HG02938 (cell line): Measurements from ENCODE around the gene KDM4B.
"Not testable (repeated sequence)": the region's sequence is repeated elsewhere in the genome, so short reads cannot be mapped to it uniquely, and the experiment has no call there.

Experiments
- ATAC-seq: cut with Tn5 transposase; IDR thresholded peaks from one replicate; pipeline ENCODE4 v1.9.1; 2021; ENCODE audit warnings: mild to moderate bottlenecking, moderate library complexity; ENCODE audit not compliant: unreplicated experiment

Gene KDM4B

DNA sequence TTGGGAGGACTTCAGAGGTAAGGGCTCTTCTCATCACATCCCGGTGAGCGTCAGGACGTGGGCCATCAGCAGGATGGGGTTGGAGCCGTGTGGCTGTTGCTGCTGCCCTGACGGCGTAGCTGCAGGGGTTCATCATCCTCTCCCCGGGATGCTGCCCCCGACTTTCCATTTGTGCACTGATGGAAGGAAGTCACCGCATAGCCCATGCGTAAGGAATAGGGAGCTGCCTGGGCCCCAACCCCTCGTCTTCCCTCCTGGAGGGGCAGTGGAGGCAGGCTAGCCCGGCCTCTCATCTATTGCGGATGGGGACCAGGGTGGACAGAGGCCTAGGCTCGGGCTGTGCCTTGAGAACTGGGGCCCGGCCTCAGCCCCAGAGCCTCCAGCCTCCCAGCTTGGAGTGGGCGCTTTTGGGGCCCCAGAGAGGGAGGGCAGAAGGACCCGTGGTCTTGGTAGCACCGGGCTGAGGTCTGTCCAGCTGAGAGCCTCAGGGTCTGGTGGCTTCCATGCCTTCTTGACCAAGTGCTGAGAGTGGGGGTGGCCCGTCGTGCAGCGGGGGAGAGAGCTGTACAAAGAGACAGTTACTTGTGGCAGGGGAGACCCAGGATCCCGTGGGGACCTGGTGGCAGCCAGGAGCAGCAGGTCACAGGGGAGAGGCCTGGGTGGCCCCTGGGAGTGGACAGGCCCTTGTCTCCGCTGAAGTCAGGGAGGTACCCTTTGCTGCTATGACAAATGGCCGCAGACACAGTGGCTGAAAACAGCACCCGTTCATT lies 44.0 kb downstream of the KDM4B start:
- no peak for ATAC-seq

DNA sequence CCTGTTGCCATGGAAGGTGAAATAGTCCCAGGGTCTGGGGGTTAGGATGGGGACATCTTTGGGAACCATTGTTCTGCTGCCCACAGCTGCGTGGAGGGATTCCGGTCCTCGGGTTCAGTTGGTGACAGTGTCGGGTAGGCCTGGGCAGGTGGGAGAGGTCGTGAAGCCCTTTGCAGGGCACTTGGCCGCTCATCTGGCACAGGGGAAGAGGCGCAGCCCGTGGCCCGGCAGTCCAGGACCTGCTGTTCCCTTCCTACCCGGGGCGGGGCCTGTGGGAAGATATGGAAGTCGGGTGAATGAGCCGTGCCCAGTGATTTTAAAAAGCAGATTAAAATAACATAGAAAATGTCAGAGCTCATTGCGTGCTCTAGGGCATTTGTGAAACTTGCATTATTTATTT lies 44.8 kb downstream of the KDM4B start:
- no peak for ATAC-seq

DNA sequence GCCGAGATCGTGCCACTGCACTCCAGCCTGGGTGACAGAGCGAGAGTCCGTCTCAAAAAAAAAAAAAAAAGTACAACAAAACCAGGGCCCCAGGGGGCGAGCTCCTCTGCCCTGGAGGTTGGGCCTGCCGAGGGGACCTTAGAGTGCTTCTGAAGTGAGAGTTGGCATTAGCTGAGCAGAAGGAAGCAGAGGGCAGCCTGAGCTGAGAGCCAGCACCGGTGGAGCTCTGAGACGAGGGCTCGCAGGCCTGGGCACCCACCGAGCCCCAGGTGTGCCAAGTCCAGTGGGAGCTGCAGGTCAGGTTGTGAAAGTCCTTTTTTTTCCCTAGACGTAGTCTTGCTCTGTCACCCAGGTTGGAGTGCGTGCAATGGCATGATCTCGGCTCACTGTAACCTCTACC lies 46.0 kb downstream of the KDM4B start:
- ATAC-seq: no peak

DNA sequence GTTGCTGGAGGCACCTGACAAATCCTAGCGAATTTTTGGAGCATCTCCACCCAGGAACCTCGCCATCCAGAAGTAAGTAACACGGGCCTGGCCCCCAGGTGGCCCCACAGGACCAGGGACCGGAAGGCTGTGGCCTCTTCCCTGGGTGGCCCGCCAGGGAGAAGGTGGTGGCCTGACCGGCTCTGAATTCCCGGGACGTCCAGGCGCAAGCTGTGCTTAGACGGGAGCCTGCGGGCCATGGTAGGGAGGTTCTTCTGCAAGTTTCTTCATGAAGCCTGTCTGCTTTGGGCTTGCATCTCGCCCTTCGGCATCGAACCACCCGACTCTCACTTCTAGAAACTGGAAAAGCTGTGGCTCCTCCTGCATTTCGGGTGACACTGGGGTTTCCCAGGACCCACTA lies 47.4 kb downstream of the KDM4B start:
- no peak for ATAC-seq

DNA sequence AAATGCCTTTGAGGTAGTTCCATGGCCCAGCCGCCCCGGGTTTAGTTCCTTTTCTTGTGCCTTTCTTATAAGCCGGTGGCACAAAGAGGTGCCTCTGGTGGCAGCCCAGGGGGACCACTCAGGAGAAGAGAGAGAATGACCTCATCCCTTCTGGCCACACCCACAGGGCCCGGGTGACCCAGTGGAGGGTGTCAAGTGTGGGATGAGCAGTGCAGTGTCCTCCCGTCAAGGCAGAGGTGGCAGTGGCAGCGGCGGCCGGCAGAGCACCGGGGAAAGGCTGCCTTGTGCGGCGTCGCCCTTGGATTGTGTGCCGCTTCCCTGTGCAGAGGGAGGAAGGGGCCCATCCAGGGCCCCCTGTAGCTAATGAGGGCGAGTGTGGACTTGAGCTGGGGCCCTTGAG lies 47.9 kb downstream of the KDM4B start:
- no peak for ATAC-seq

DNA sequence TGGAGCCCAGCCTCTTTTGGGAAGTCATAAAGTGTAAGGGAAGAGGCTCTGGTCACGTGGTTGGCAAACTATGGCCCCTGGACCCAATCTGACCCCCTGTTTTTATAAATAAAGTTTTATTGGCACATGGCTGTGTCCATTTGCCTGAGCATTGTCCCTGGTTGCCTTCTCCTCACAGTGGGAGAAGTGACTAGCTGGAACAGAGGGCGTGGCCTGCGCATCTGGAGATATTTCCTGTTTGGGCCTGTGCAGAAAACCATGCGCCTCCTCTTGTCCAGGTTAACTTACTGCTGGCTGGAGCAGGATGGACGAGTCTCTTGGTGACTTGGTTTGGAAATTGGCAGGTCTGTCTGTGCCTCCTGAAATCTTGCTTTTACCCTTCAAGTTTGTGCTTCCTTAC lies 48.3 kb downstream of the KDM4B start:
- no peak for ATAC-seq

DNA sequence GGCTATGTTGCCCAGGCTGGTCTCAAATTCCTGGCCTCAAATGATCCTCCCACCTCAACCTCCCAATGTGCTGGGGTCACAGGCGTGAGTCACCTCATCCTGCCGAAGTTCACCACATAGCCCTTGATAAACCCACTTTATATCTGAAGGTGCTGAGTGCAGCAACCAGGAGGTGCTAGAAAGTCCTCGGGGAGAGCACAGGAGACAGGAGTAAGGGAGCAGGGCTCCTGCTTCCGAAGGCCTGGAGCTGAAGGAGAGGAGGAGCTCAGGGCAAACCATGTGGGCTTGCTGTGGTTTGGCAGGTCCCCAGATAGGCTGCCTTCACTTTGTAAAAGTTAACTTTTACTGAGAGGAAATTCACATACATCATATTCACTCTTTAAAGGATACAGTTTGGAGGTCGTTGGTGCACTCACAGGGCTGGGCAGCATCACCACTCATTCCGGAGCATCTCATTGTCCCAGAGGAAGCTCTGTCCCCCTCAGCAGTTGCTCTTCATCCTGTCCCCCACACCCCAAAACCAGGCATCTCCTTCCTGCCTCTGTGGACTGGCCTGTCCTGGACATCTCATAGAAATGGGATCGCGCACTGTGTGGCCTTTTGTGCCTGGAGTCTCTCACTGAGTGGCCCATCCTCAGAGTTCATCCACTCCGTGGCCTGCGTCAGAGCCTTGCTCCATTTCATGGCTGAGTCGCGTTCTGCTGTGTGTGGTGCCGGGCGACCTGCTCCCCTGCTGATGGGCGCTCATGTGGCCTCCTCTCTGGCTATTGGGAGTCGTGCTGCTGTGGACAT lies 49.5 kb downstream of the KDM4B start:
- ATAC-seq: no peak

DNA sequence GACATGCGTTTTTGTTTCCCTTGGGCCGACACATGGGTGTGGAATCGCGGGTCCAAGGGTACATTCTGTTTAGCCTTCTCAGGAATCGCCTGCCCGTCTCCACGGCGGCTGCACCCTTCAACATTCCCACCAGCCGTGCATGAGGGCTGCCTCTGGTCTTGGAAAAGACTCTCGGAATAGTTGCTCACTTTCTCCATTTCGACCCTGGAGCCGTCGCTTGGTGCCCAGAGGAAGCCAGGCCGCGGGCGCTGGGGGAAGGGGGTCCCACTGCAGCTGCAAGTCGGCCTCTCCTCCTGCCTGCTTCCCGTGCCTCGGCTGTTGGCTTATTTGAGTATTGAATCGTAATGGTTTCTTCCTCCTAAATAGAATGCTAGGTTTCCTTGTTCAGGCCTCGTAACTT lies 51.5 kb downstream of the KDM4B start:
- no peak for ATAC-seq

DNA sequence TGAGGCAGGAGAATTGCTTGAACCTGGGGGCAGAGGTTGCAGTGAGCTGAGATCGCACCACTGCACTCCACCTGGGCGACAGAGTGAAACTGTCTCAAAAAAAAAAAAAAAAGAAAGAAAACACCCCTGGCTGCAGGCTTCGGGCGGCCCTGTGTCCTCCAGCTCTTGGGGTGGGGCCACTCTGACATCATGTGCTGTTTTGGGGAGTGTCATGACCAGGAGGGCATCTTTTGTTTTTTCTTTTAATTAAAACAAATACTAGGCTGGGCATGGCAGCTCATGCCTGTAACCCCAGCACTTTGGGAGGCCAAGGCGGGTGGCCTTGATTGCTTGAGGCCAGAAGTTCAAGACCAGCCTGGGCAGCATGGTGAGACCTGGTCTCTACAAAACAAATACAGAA lies 52.1 kb downstream of the KDM4B start:
- no peak for ATAC-seq

DNA sequence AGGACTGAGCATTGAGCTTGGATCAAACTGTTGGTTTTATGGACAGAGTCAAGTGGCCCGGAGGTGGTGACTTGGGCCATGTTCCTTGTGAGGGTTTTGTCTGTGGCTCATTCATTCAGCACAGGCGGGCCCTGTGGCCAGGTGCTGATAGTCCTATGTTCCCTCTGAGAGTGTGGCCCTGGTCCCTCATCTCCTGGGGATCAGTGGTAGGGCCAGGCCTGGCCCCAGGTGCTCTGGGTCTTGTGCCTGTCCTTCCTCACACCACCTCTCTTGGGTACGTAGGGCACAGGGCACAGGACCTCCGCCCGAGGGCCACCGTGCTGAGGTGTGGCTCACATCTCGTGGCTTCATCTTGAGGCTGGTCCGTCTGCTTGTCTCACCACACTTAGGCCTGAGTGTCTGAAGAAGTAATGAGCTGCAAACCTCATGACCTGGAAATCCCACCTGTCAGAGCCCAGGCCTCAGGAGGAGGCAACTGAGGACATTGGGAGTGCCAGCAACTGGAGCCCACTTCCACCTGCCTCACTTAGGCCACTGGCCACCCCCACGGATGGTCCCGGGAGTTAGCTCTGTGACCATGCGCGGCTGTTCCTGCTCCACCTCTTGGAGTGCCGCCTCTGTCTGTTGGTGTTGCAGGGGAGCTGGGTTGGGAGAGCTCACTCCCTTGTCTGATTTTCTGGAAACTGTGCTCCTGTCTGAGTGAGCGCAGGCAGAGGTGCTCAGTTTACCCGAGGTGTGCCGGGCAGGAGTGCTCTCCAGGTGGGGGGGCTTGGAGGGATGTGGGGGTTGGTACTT lies 53.4 kb downstream of the KDM4B start:
- no peak for ATAC-seq

DNA sequence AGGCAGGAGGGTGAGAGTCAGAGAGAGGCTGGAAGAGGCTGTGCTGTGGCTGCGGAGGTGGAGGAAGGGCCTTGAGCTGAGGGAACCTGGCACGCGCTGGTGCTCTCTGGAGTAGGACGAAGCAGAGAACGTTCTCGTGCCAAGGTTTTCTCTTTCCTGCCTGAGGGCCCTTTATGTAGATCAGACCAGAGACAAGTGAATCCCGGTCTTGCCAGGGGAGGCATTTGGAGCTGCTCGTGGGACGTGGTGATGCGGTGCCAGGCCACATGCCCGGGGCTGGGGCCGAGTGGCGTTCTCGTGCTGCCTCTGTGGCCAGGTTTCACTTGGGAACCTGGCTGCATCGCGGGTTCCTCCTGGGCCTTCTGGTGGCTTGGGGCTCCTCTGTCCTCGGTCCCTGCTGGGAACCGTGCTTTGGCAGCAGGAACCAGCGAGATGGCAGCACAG lies 54.2 kb downstream of the KDM4B start:
- no peak for ATAC-seq

DNA sequence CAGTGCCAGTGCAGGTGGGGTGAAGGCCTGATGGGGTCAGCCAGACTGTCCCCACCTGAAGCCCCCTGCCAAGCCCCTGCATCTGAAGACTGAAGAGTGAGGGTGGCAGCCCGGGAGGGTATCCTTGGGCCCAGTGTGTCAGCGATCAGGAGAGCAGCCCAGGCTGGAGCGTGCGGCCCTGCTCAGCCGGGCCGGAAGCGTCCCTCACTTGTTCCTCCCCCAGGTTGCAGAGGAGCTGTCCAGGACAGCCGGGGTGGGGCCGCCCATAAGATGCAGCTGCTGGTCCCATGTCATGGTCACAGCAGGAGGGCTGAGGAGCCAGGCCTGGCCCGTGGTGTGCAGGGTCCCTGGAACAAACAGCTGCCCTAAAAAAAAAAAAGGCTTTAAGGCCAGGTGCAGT lies 55.4 kb downstream of the KDM4B start:
- no peak for ATAC-seq

DNA sequence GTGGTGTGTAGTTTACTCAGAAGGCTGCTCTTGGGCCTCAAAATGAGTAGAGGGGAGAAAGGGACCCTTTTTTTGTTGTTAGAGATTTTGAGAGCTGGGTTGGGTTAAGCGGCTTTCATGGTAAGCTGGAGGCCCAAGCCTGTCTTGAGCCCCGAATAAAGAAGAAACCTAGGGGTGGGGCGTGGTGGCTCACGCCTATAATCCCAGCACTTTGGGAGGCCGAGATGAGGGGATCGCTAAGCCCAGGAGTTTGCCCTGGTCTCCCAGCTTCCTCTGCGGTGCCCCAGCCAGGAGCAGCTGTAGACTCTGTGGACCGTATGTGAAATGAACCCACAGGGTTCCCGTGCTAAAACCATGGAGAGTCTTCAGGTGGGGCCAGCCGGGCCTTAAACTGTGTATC lies 56.1 kb downstream of the KDM4B start:
- no peak for ATAC-seq

DNA sequence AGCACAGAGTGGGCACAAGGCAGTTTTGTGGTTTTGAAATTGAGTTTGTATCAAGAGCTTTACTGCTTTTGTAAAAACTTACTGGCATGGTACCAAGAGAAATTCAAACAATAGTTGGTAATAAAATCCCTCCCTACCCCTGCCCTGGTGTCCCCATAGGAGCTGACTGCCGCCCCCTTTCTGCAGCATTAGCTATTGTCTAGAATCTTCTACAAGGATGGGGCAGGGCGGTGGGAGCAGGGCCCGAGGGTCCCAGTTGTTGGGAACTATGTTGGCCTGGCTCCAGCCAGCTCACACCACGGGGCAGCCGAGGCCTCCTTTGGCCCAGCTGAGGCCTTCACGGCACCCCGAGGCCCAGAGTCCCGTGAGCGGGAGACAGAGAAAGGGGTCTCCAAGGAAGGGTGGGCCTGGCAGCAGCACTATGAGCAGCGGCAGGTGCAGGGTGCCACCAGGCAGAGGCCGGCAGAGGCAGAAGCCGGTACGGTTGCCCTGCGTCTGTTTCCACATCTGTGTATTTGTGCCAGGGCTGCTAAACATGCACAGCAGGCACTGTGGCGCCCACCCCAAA lies 57.9 kb downstream of the KDM4B start:
- no peak for ATAC-seq

DNA sequence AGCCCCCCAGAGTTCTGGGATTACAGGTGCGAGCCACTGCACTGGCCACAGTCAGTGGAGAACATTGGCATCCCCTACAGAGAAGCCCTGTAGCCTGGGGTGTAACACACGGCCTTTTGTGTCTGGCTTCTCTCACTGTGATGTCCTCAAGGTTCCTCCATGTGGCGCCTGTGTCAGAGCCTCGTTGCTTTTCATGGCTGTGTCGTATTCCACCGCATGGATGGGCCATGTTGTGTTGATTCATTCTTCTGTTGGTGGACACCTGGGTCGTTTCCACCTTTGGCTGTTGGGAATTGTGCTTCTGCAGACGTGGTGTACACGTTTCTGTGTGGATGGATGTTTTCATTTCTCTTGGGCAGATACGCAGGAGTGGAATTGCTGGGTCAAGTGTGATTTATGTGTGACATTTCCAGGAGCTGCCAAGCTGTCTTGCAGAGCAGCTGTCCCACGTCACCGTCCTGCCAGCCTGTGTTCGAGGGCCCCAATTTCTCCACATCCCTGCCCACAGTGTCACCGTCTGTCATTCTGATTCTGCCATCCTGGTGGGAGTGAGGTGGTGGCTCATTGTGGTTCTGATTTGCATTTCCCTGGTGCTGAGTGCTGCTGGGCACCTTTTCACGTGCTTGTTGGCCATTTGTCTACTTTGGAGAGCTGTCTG lies 59.4 kb downstream of the KDM4B start:
- ATAC-seq: no peak

DNA sequence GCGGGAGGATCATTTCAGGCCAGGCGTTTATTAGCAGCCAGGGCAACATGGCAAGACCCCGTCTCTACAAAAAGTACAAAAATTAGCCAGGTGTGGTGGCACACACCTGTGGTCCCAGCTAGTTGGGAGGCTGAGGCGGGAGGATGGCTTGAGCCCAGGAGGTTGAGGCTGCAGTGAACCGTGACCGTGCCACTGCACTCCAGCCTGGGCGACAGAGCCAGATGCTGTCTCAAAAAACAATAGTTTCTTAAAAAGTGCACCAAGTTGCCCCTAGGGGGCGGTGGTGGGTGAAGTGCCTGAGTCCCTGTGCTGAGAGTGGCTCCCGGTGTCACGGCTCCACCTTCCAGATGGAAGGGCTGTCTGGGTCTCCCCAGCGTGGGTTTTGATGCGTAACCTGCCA lies 60.7 kb downstream of the KDM4B start:
- not testable (repeated sequence) for ATAC-seq

DNA sequence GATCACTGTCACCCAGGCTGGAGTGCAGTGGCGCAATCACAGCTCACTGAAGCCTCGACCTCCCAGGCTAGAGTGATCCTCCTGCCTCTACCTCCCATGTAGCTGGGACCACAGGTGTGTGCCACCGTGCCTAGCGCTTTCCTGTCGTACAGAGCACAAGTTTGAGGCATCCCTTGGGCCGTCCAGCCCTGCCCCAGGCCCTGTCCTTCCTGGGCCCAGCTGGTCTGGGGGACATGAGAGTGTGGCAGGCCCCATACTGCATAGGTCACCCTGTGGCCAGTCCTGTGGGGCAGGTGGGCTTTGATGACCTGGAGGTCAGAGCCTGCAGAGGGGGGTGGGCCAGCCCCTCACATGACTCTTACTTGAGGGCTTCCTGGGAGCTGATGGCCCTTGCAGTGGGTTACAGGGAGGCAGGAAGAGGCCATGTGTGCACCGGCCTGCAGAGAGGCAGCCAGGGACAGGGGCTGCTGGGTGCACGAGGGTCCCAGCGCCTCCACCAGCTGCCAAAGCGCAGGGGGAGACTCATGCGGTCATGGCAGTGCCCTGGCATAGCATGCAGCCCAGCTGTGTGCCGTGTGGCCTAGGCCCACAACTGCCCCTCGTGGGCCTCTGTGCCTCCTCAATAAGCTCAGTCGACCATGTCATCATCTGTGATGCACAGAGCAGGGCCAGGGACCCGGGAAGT lies 61.4 kb downstream of the KDM4B start:
- no peak for ATAC-seq

DNA sequence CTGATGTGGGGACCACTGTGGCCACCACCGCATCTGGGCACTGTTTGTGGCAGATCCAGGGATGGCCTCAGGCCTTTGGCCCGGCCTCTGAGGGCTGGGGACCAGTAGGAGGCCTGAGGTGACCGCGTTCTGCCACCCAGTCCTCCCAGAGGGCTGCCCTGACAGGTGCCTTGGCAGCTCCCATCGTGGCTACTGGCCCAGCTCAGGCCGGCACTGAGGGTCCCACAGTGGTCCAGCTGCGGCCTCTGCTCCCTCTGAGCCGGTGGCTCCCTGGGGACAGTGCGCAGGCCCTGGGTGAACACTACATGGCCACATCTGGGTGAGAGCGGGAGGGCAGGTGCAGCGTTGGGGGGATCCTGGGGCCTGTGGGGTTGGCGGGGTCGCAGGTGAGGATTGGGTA lies 61.9 kb downstream of the KDM4B start:
- ATAC-seq: no peak

DNA sequence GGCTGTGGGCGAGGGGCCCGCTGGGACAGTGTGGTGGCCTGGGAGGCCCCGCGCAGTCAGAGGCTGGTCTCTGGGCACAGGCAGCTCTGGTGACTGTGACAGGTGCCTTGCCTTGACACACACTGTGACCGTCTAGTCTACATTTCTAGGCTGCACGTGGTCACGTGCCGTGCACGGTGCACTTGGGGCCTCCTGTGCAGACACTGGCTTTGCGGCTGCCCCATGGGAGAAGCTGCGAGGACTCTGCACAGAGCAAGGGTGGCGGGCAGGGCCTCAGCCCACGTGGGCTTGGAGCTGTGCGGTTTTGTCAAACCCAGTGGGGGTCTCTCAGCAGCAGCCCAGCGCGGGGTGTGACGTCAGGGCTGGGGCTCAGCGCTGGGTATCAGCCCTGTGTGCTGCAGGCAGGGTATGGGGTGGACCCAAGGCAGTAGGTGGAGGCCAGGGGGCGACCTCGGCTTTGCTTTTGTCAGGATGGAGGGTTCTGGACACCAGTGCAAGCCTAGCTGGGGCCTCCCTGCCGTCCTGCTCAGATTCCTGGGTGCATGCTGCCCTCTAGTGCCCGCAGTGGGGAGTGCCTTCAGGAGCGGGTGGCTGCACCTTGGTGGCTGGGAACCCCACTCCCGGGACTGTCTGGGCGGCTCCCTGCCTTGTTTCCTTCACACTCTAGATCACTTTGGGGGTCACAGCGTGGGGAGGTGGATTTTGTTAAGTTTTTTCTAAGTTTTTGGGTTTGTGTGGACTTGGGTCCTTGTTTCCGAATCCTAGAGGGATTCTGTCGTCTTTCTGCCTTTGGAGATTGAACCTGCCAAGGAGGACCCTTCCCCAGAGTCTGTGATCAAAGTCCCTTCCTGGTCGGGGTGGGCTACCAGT lies 62.6 kb downstream of the KDM4B start:
- no peak for ATAC-seq
